IMR-90 (cell line): ENCODE data around the gene DNM2.

Experiments used
- BHLHE40 ChIP-seq: fragments of 150-350 bp; IDR thresholded peaks from 2 replicates; pipeline ENCODE4 v1.6.1; 2016; ENCODE audit warnings: mild to moderate bottlenecking, low read depth, low read length
- CEBPB ChIP-seq: IDR thresholded peaks from 2 replicates; pipeline ENCODE4 v1.6.1; 2012; ENCODE audit warnings: low read depth, low read length, improper control_type of control experiment
- FOS ChIP-seq: fragments of 150-350 bp; IDR thresholded peaks from 2 replicates; pipeline ENCODE4 v1.6.1; 2016; ENCODE audit warnings: low read depth, low read length
- MAFK ChIP-seq: IDR thresholded peaks from 2 replicates; pipeline ENCODE4 v1.6.1; 2012; ENCODE audit warnings: low read depth, low read length, improper control_type of control experiment
- MXI1 ChIP-seq: IDR thresholded peaks from 2 replicates; pipeline ENCODE4 v1.6.1; 2012; ENCODE audit warnings: low read depth, mild to moderate bottlenecking, low read length, moderate library complexity, borderline replicate concordance
- POLR2A ChIP-seq: IDR thresholded peaks from 2 replicates; pipeline ENCODE4 v1.6.1; 2012; ENCODE audit warnings: mild to moderate bottlenecking, low read depth, low read length
- RAD21 ChIP-seq: IDR thresholded peaks from 2 replicates; pipeline ENCODE4 v1.6.1; 2012; ENCODE audit warnings: low read length, improper control_type of control experiment
- RCOR1 ChIP-seq: IDR thresholded peaks from 2 replicates; pipeline ENCODE4 v1.6.1; 2012; ENCODE audit warnings: mild to moderate bottlenecking, low read length, improper control_type of control experiment; ENCODE audit not compliant: insufficient replicate concordance
- RFX5 ChIP-seq: IDR thresholded peaks from 2 replicates; pipeline ENCODE4 v1.8.0; 2012; ENCODE audit warnings: low read depth, mild to moderate bottlenecking, low read length, moderate library complexity
- SMC3 ChIP-seq: fragments of 150-350 bp; IDR thresholded peaks from 2 replicates; pipeline ENCODE4 v1.6.1; 2016; ENCODE audit warnings: low read depth, mild to moderate bottlenecking, antibody characterized with exemption, low read length, moderate library complexity
- TF ChIP-seq, protein P1 (sequence below): conservative IDR thresholded peaks from 2 replicates; pipeline ENCODE4 v1.5.1; 2012; ENCODE audit warnings: mild to moderate bottlenecking, low read depth, low read length, improper control_type of control experiment
- TF ChIP-seq, protein P2 (sequence below): fragments of 150-350 bp; IDR thresholded peaks from 2 replicates; pipeline ENCODE4 v1.6.1; 2017; ENCODE audit warnings: mild to moderate bottlenecking, antibody characterized with exemption, low read length, low read depth
- TF ChIP-seq, protein P3 (sequence below): fragments of 150-350 bp; IDR thresholded peaks from 2 replicates; pipeline ENCODE4 v1.6.1; 2016; ENCODE audit warnings: low read depth, mild to moderate bottlenecking, low read length, moderate library complexity, borderline replicate concordance

DNA sequence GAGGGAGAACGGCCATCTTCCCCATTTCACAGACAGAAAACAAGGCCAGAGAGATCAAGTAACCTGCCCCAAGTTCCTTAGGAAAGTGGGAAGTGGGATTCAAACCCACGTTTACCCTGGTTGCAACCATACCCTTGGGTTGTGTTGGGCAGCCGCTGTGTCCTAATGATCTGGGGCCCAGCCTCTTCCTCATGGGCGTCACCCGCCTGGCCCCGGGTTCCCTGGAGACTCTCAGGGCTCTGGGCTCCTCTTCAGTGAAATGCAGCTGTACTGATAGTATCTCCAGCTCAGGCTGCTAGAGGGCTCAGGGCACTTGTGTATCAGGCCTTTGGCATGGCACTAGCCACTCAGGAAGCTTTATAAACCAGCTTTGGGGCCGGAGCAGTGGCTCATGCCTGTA is 108.4 kb downstream of the DNM2 start:
- TF ChIP-seq, protein P1, sequence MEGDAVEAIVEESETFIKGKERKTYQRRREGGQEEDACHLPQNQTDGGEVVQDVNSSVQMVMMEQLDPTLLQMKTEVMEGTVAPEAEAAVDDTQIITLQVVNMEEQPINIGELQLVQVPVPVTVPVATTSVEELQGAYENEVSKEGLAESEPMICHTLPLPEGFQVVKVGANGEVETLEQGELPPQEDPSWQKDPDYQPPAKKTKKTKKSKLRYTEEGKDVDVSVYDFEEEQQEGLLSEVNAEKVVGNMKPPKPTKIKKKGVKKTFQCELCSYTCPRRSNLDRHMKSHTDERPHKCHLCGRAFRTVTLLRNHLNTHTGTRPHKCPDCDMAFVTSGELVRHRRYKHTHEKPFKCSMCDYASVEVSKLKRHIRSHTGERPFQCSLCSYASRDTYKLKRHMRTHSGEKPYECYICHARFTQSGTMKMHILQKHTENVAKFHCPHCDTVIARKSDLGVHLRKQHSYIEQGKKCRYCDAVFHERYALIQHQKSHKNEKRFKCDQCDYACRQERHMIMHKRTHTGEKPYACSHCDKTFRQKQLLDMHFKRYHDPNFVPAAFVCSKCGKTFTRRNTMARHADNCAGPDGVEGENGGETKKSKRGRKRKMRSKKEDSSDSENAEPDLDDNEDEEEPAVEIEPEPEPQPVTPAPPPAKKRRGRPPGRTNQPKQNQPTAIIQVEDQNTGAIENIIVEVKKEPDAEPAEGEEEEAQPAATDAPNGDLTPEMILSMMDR, result no peak
- TF ChIP-seq RCOR1, result no peak
- no peak for TF ChIP-seq POLR2A
- no peak for TF ChIP-seq SMC3
- TF ChIP-seq RAD21, result no peak
- no peak for TF ChIP-seq RFX5
- TF ChIP-seq, protein P2, sequence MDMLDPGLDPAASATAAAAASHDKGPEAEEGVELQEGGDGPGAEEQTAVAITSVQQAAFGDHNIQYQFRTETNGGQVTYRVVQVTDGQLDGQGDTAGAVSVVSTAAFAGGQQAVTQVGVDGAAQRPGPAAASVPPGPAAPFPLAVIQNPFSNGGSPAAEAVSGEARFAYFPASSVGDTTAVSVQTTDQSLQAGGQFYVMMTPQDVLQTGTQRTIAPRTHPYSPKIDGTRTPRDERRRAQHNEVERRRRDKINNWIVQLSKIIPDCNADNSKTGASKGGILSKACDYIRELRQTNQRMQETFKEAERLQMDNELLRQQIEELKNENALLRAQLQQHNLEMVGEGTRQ, result no peak
- TF ChIP-seq MXI1, result no peak
- no peak for TF ChIP-seq CEBPB
- TF ChIP-seq, protein P3, sequence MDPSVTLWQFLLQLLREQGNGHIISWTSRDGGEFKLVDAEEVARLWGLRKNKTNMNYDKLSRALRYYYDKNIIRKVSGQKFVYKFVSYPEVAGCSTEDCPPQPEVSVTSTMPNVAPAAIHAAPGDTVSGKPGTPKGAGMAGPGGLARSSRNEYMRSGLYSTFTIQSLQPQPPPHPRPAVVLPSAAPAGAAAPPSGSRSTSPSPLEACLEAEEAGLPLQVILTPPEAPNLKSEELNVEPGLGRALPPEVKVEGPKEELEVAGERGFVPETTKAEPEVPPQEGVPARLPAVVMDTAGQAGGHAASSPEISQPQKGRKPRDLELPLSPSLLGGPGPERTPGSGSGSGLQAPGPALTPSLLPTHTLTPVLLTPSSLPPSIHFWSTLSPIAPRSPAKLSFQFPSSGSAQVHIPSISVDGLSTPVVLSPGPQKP, result no peak
- no peak for TF ChIP-seq FOS
- no peak for TF ChIP-seq MAFK
- no peak for TF ChIP-seq BHLHE40
